Measurements from ENCODE around the gene C2orf69. TPM values are rescaled to one million over a fixed set of nuclear protein-coding genes. Genes with fewer than 3 reads are reported as not detected.
"Not testable (repeated sequence)": the region's sequence is repeated elsewhere in the genome, so short reads cannot be mapped to it uniquely, and the experiment has no call there.

The C2orf69 gene
- total RNA-seq, 2 donors from 2014 or later: 16.3 to 19.8 TPM

- no peaks in the 10 kb centered on the region for H3K4me1 Mint-ChIP-seq
- ATAC-seq (replicated peaks): no peak
- peaks cover 14% of the 10 kb centered on the region for H3K27me3 Mint-ChIP-seq
- no peaks in the 10 kb centered on the region for H3K9me3 Mint-ChIP-seq
- H3K4me3 Mint-ChIP-seq: no peak overlapping the region
- no peaks in the 10 kb centered on the region for H3K36me3 Mint-ChIP-seq (ENCODE audit: low read depth)
- H3K27ac Mint-ChIP-seq: no peak overlapping the region
Measured at GRCh38 chr2:199902486-199903110, 8.5 kb upstream of the C2orf69 start.

GRCh38 chr2:199903111-199903510 lies 8.0 kb upstream of the C2orf69 start:
- Mint-ChIP-seq H3K36me3 (ENCODE audit: low read depth) (no peaks in the 10 kb centered on the region), H3K27me3 (peaks cover 14% of the 10 kb centered on the region), H3K9me3 (no peaks in the 10 kb centered on the region), H3K4me1 (no peaks in the 10 kb centered on the region), H3K27ac (no peak overlapping the region), H3K4me3 (no peak overlapping the region)
- no peak for ATAC-seq (replicated peaks)

- Mint-ChIP-seq H3K9me3 (no peaks in the 10 kb centered on the region), H3K36me3 (ENCODE audit: low read depth) (peaks cover 6% of the 10 kb centered on the region), H3K4me1 (no peaks in the 10 kb centered on the region), H3K4me3 (no peak overlapping the region), H3K27ac (no peak overlapping the region), H3K27me3 (peaks cover 7% of the 10 kb centered on the region)
- no peak for ATAC-seq (replicated peaks)
Measured at GRCh38 chr2:199907008-199907714, 3.9 kb upstream of the C2orf69 start.

GRCh38 chr2:199910338-199911051 lies 598 bp upstream of the C2orf69 start:
- Mint-ChIP-seq H3K9me3 (no peaks in the 10 kb centered on the region), H3K27me3 (peaks cover 4% of the 10 kb centered on the region), H3K4me3 (peak overlapping the region; percentile 100), H3K4me1 (peaks cover 16% of the 10 kb centered on the region), H3K36me3 (ENCODE audit: low read depth) (peaks cover 21% of the 10 kb centered on the region), H3K27ac (peak overlapping the region; percentile 99)
- ATAC-seq (replicated peaks): no peak

- peaks cover 16% of the 10 kb centered on the region for H3K4me1 Mint-ChIP-seq
- H3K27ac Mint-ChIP-seq: peak overlapping the region; percentile 99
- peaks cover 35% of the 10 kb centered on the region for H3K36me3 Mint-ChIP-seq (ENCODE audit: low read depth)
- peak overlapping the region; percentile 100 for H3K4me3 Mint-ChIP-seq
- peaks cover 3% of the 10 kb centered on the region for H3K27me3 Mint-ChIP-seq
- ATAC-seq (replicated peaks): no peak
- H3K9me3 Mint-ChIP-seq: no peaks in the 10 kb centered on the region
Measured at GRCh38 chr2:199911877-199912161, 726 bp downstream of the C2orf69 start.

- H3K27me3 Mint-ChIP-seq; ATAC-seq (replicated peaks); H3K27ac Mint-ChIP-seq; H3K9me3 Mint-ChIP-seq: not testable (repeated sequence)
- peaks cover 43% of the 10 kb centered on the region for H3K36me3 Mint-ChIP-seq (ENCODE audit: low read depth)
- H3K4me1 Mint-ChIP-seq: peaks cover 16% of the 10 kb centered on the region
- H3K4me3 Mint-ChIP-seq: peak overlapping the region; percentile 100
Measured at GRCh38 chr2:199912553-199913114, 1.5 kb downstream of the C2orf69 start.

GRCh38 chr2:199914372-199914958 lies 3.4 kb downstream of the C2orf69 start:
- Mint-ChIP-seq H3K4me3 (peak overlapping the region; percentile 53), H3K27ac (peak overlapping the region; percentile 16), H3K27me3 (no peaks in the 10 kb centered on the region), H3K36me3 (ENCODE audit: low read depth) (peaks cover 59% of the 10 kb centered on the region), H3K4me1 (peaks cover 16% of the 10 kb centered on the region), H3K9me3 (no peaks in the 10 kb centered on the region)
- ATAC-seq (replicated peaks): no peak

- H3K27me3 Mint-ChIP-seq: no peaks in the 10 kb centered on the region
- no peak for ATAC-seq (replicated peaks)
- H3K4me1 Mint-ChIP-seq: peaks cover 16% of the 10 kb centered on the region
- no peaks in the 10 kb centered on the region for H3K9me3 Mint-ChIP-seq
- H3K36me3 Mint-ChIP-seq (ENCODE audit: low read depth): peaks cover 55% of the 10 kb centered on the region
- H3K4me3 Mint-ChIP-seq: no peak overlapping the region
- no peak overlapping the region for H3K27ac Mint-ChIP-seq
Measured at GRCh38 chr2:199916980-199917379, 5.9 kb downstream of the C2orf69 start.

- Mint-ChIP-seq H3K27ac (no peak overlapping the region), H3K36me3 (ENCODE audit: low read depth) (peaks cover 47% of the 10 kb centered on the region), H3K4me1 (peaks cover 4% of the 10 kb centered on the region), H3K27me3 (no peaks in the 10 kb centered on the region), H3K9me3 (no peaks in the 10 kb centered on the region), H3K4me3 (no peak overlapping the region)
- no peak for ATAC-seq (replicated peaks)
Measured at GRCh38 chr2:199922856-199923255, 11.8 kb downstream of the C2orf69 start.

- H3K4me1 Mint-ChIP-seq: peaks cover 4% of the 10 kb centered on the region
- H3K36me3 Mint-ChIP-seq (ENCODE audit: low read depth): peaks cover 49% of the 10 kb centered on the region
- H3K4me3 Mint-ChIP-seq: no peak overlapping the region
- ATAC-seq (replicated peaks): peak; percentile 59
- no peak overlapping the region for H3K27ac Mint-ChIP-seq
- H3K9me3 Mint-ChIP-seq: no peaks in the 10 kb centered on the region
- H3K27me3 Mint-ChIP-seq: no peaks in the 10 kb centered on the region
Measured at GRCh38 chr2:199923924-199924323, 12.8 kb downstream of the C2orf69 start.

- H3K9me3 Mint-ChIP-seq: no peaks in the 10 kb centered on the region
- peaks cover 4% of the 10 kb centered on the region for H3K4me1 Mint-ChIP-seq
- no peak overlapping the region for H3K27ac Mint-ChIP-seq
- H3K4me3 Mint-ChIP-seq: no peak overlapping the region
- H3K27me3 Mint-ChIP-seq: no peaks in the 10 kb centered on the region
- peaks cover 70% of the 10 kb centered on the region for H3K36me3 Mint-ChIP-seq (ENCODE audit: low read depth)
- ATAC-seq (replicated peaks): no peak
Measured at GRCh38 chr2:199926806-199927205, 15.7 kb downstream of the C2orf69 start.

- no peaks in the 10 kb centered on the region for H3K27me3 Mint-ChIP-seq
- ATAC-seq (replicated peaks): no peak
- no peaks in the 10 kb centered on the region for H3K4me1 Mint-ChIP-seq
- H3K36me3 Mint-ChIP-seq (ENCODE audit: low read depth): peaks cover 85% of the 10 kb centered on the region
- peak overlapping the region; percentile 4 for H3K27ac Mint-ChIP-seq
- H3K9me3 Mint-ChIP-seq: no peaks in the 10 kb centered on the region
- H3K4me3 Mint-ChIP-seq: no peak overlapping the region
Measured at GRCh38 chr2:199928226-199928625, 17.1 kb downstream of the C2orf69 start.

GRCh38 chr2:199928626-199929025 lies 17.5 kb downstream of the C2orf69 start:
- H3K36me3 Mint-ChIP-seq (ENCODE audit: low read depth): peaks cover 89% of the 10 kb centered on the region
- no peaks in the 10 kb centered on the region for H3K27me3 Mint-ChIP-seq
- H3K4me3 Mint-ChIP-seq: no peak overlapping the region
- ATAC-seq (replicated peaks): no peak
- no peaks in the 10 kb centered on the region for H3K9me3 Mint-ChIP-seq
- no peaks in the 10 kb centered on the region for H3K4me1 Mint-ChIP-seq
- peak overlapping the region; percentile 4 for H3K27ac Mint-ChIP-seq

GRCh38 chr2:199929262-199929661 lies 18.2 kb downstream of the C2orf69 start:
- H3K27me3 Mint-ChIP-seq: no peaks in the 10 kb centered on the region

More at GRCh38 chr2:199929262-199929661, 18.2 kb downstream of the C2orf69 start:
- Mint-ChIP-seq H3K9me3 (no peaks in the 10 kb centered on the region), H3K4me1 (no peaks in the 10 kb centered on the region), H3K27ac (no peak overlapping the region), H3K36me3 (ENCODE audit: low read depth) (peaks cover 86% of the 10 kb centered on the region), H3K4me3 (no peak overlapping the region)
- no peak for ATAC-seq (replicated peaks)

All from activated T-helper 17 cell treated with anti-CD3 and anti-CD28 coated beads, Interleukin-2, amount 50 U/mL, for 72 hours (primary cell).